NCI-H748 treated with DMSO at 0.1 percent for 48 hours (cell line): ENCODE results near the gene ERCC6L.

Source experiments
- DNase-seq: peaks from one replicate; lab custom pipeline; 2025; lab: John Stamatoyannopoulos, UW

Gene ERCC6L

GRCh38 chrX:72159769-72160168 is 79.1 kb downstream of the ERCC6L start:
- DNase-seq: no peak

- DNase-seq: no peak
Measured at GRCh38 chrX:72158773-72159172, 80.1 kb downstream of the ERCC6L start.
